K562 (cell line): ENCODE measurements around the gene TUB. TPM values are rescaled to one million over a fixed set of nuclear protein-coding genes. Genes with fewer than 3 reads are reported as not detected.
A peak's percentile ranks its signal among the peaks of the same experiment; 100 is the strongest.

Source experiments
- ATAC-seq: fragments of 200-7000 bp; cut with Tn5 transposase; 3 replicates; pipeline ENCODE4 v1.9.1; 2020; ENCODE audit warnings: moderate library complexity
- BruUV-seq: library from RNA; stranded (reverse); fragments of 400-500 nt; replicated peaks from 2 replicates; lab custom pipeline; 2021; lab: Mats Ljungman, UMichigan
- CTCF ChIA-PET: fragments of 300-600 bp; formaldehyde crosslinking; extraction: SDS; loops from one replicate; lab custom pipeline; 2021; ENCODE audit warnings: low intra/inter-chr PET ratio; lab: Yijun Ruan, JAX
- POLR2A ChIA-PET: fragments of 300-600, 350-650 bp; sonication (Branson Sonifier 250); formaldehyde crosslinking; extraction: SDS; loops from one replicate; lab custom pipeline; 2021; ENCODE audit warnings: antibody characterized with exemption, inconsistent platforms; lab: Yijun Ruan, JAX
- DNase-seq, 4 experiments: peaks; one replicate each; pipeline versions ENCODE4 v3.0.0 to v3.0.0-alpha.2; 2011 to 2018; ENCODE audit warnings: low spot score in 3 of 4, mixed read lengths in 3 of 4; ENCODE audit errors: extremely low read depth in 1 of 4
- FAIRE-seq: peaks from 2 replicates; lab custom pipeline; 2011; peaks lifted over from hg19 to GRCh38; lab: Jason Lieb, UNC
- H2AFZ ChIP-seq: 2 replicates; pipeline ENCODE4 v1.6.0; 2011; ENCODE audit warnings: low read depth, low read length, control low read depth, inconsistent platforms
- H3K27ac ChIP-seq: fragments of 200-600 bp; 3 replicates; pipeline ENCODE4 v1.8.0; 2011; ENCODE audit warnings: low read depth, mild to moderate bottlenecking, control low read depth, inconsistent platforms, low read length, moderate library complexity, mixed read lengths; ENCODE audit errors: extremely low read depth
- H3K27me3 ChIP-seq, 2 experiments: fragments of 300-600 bp in 1 of 2; 2 replicates in 1 of 2; 3 replicates in 1 of 2; pipeline versions ENCODE4 v1.6.0 to v1.8.0; 2011; ENCODE audit warnings: inconsistent platforms in 2 of 2, low read length in 2 of 2, mild to moderate bottlenecking in 1 of 2, mixed read lengths in 1 of 2, moderate library complexity in 1 of 2; ENCODE audit not compliant: control insufficient read depth in 2 of 2, insufficient read depth in 2 of 2
- H3K36me3 ChIP-seq: fragments of 300-600 bp; 3 replicates; pipeline ENCODE4 v1.8.0; 2011; ENCODE audit warnings: mild to moderate bottlenecking, low read length, inconsistent platforms; ENCODE audit not compliant: control insufficient read depth, insufficient read depth
- H3K4me1 ChIP-seq, 2 experiments: fragments of 200-600 bp in 1 of 2; replicated peaks in 1 of 2; 2 replicates in 1 of 2; 3 replicates in 1 of 2; pipeline versions ENCODE4 v1.5.1 to v1.8.0; 2011; ENCODE audit warnings: inconsistent platforms in 2 of 2, low read length in 2 of 2, mild to moderate bottlenecking in 1 of 2, mixed read lengths in 1 of 2, moderate library complexity in 1 of 2; ENCODE audit not compliant: control insufficient read depth in 2 of 2, insufficient read depth in 2 of 2
- H3K4me2 ChIP-seq: 2 replicates; pipeline ENCODE4 v1.6.1; 2011; ENCODE audit warnings: low read length, control low read depth, inconsistent platforms, mixed read lengths; ENCODE audit not compliant: insufficient read depth
- H3K4me3 ChIP-seq: fragments of 200-600 bp; sonication (generic), shearing (Covaris generic); 2 replicates; pipeline ENCODE4 v1.5.1; 2016; ENCODE audit warnings: control low read depth, inconsistent platforms
- H3K79me2 ChIP-seq: fragments of 200-600 bp; 3 replicates; pipeline ENCODE4 v1.8.0; 2011; ENCODE audit warnings: low read length, inconsistent platforms; ENCODE audit not compliant: control insufficient read depth, insufficient read depth
- H3K9ac ChIP-seq, 2 experiments: 2 replicates each; pipeline versions ENCODE4 v1.6.0 to v1.6.1; 2011; ENCODE audit warnings: low read depth in 2 of 2, low read length in 2 of 2, control low read depth in 1 of 2, inconsistent platforms in 1 of 2, mild to moderate bottlenecking in 1 of 2, mixed read lengths in 1 of 2; ENCODE audit not compliant: insufficient read depth in 1 of 2
- H3K9me1 ChIP-seq: one replicate; pipeline ENCODE4 v1.6.0; 2011; ENCODE audit warnings: inconsistent platforms, mild to moderate bottlenecking, low read length, moderate library complexity; ENCODE audit not compliant: control insufficient read depth, insufficient read depth
- H3K9me3 ChIP-seq: replicated peaks from 2 replicates; pipeline ENCODE4 v1.5.1; 2011; ENCODE audit warnings: low read depth, low read length, inconsistent platforms; ENCODE audit not compliant: control insufficient read depth, insufficient read depth
- H4K20me1 ChIP-seq: replicated peaks from 2 replicates; pipeline ENCODE4 v1.6.1; 2011; ENCODE audit warnings: low read length, inconsistent platforms, mixed read lengths; ENCODE audit not compliant: control insufficient read depth, insufficient read depth
- BHLHE40 ChIP-seq: IDR thresholded peaks from 2 replicates; pipeline ENCODE4 v1.6.1; 2011; ENCODE audit warnings: low read length, improper control_type of control experiment
- EGR1 ChIP-seq: fragments of 450-650 bp; conservative IDR thresholded peaks from 2 replicates; pipeline ENCODE4 v1.6.1; 2017; ENCODE audit warnings: mild to moderate bottlenecking
- ETS2 ChIP-seq: IDR thresholded peaks from 2 replicates; pipeline ENCODE4 v1.6.1; 2016; ENCODE audit warnings: borderline replicate concordance, missing genetic modification characterization, mild to moderate bottlenecking, moderate library complexity, missing compliant biosample characterization; ENCODE audit not compliant: poor library complexity, severe bottlenecking
- HOXB6 ChIP-seq: fragments of 250-450 bp; sonication (Bioruptor Pico); IDR thresholded peaks from 2 replicates; pipeline ENCODE4 v1.5.1; 2022; ENCODE audit warnings: mild to moderate bottlenecking, borderline replicate concordance
- SIRT6 ChIP-seq: IDR thresholded peaks from one replicate; pipeline ENCODE4 v1.6.1; 2012; ENCODE audit warnings: low read depth, mild to moderate bottlenecking, control low read depth, inconsistent platforms, low read length, moderate library complexity
- SRSF3 ChIP-seq: fragments of 200-400 bp; formaldehyde crosslinking; IDR thresholded peaks from 2 replicates; pipeline ENCODE4 v1.6.1; 2016; ENCODE audit warnings: mild to moderate bottlenecking, low read length, moderate library complexity; ENCODE audit not compliant: insufficient read depth
- ZBED1 ChIP-seq: IDR thresholded peaks from 2 replicates; pipeline ENCODE4 v1.6.1; 2014
- ZKSCAN3 ChIP-seq: fragments of 250-450 bp; sonication (Bioruptor Pico); IDR thresholded peaks from 2 replicates; pipeline ENCODE4 v1.4.0; 2020
- ZNF830 ChIP-seq: fragments of 250-450 bp; sonication (Bioruptor Pico); IDR thresholded peaks from 2 replicates; pipeline ENCODE4 v1.5.0; 2021; ENCODE audit warnings: mild to moderate bottlenecking
- WGBS: fragments of 100-300 bp; shearing (Covaris generic); methylation state at CpG from one replicate; pipeline ENCODE4 v1.1.6; 2016; ENCODE audit warnings: low coverage, mixed read lengths; ENCODE audit not compliant: insufficient coverage; ENCODE audit errors: missing lambda C conversion rate; 5-methylcytosine and 5-hydroxymethylcytosine counted together
- in situ Hi-C: fragments of 300-500 bp; cut with MboI; formaldehyde crosslinking; loops from 4 replicates; pipeline ENCODE4 v1.15.0; 2018; ENCODE audit warnings: inconsistent platforms, mixed read lengths
- intact Hi-C: fragments of 100-400 bp; cut with micrococcal nuclease; formaldehyde crosslinking; loops from 2 replicates; pipeline ENCODE4 v1.14.2; 2022
- polyA plus RNA-seq, 8 experiments: library from polyadenylated mRNA; depleted of rRNA in 4 of 8; stranded (reverse) in 5 of 8; unstranded in 3 of 8; fragments of >200 nt; fragmentation: Nextera tagmentation in 2 of 8; fragmentation: Illumina TruSeq in 1 of 8; extraction: Ambion mirVana in 2 of 8; extraction: Trizol in 1 of 8; gene quantifications; 2 replicates each; pipeline versions ENCODE4 v1.2.1 to v1.2.3, GENCODE V29; 2011 to 2014; ENCODE audit warnings: inconsistent platforms in 1 of 8, missing spikeins in 1 of 8
- total RNA-seq, 7 experiments: library from RNA; depleted of rRNA in 6 of 7; stranded (reverse); fragments of >200 nt in 6 of 7; fragmentation: Illumina TruSeq in 2 of 7; extraction: Trizol in 2 of 7; gene quantifications; 2 replicates each; pipeline versions ENCODE4 v1.2.1 to v1.2.3, GENCODE V29; 2011 to 2021; ENCODE audit warnings: low replicate concordance in 1 of 7
- TF ChIP-seq, protein P1 (sequence below): sonication (generic); formaldehyde crosslinking; IDR thresholded peaks from 2 replicates; pipeline ENCODE4 v1.5.0; 2020; ENCODE audit warnings: missing genetic modification reagents
- TF ChIP-seq, protein P2 (sequence below): fragments of 450-650 bp; IDR thresholded peaks from 2 replicates; pipeline ENCODE4 v1.6.1; 2016; ENCODE audit warnings: antibody characterized with exemption

TUB gene
- total and polyA plus RNA-seq, 9 of the 15 experiments (the other 6 are each of a cell fraction or from before 2014, with no cell fraction given): not detected

DNA sequence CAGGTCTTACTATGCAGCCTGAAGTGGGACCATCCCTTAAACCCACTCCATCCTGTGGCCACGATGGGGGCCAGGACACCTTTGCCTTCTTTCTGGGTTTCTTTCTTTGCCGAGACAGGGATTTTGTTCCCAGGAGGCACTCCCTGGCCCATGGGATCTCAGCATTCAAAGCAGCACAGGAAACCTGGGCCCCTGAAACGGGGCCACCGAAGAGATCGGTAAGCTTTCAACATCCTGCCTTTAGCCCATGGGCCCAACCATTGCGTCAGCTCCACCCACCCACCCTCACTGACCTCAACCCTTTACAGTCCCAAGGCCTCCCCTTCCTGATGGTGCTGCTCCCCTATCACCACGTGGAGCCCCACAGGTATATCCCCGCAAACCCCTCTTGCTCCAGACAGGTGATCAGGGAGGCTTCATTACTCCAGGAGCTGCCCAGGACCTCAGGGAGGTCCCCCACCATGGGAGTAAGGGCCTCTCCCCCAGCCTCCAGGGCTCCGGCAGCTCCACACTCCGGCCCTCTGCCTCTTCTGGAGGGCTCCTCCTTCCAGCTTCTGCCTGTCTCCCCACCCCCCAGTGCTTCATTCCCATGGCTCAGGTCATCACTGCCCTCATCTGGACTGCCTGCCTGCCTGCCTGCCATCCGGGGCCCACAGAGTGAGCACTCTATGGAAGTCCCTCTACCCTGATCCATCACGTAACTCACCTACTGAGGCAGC lies 42.0 kb upstream of the TUB start (continued):
- no peak for TF ChIP-seq ZNF830
- no peak for TF ChIP-seq BHLHE40
- no peak for TF ChIP-seq SRSF3
- no peak for TF ChIP-seq SIRT6

DNA sequence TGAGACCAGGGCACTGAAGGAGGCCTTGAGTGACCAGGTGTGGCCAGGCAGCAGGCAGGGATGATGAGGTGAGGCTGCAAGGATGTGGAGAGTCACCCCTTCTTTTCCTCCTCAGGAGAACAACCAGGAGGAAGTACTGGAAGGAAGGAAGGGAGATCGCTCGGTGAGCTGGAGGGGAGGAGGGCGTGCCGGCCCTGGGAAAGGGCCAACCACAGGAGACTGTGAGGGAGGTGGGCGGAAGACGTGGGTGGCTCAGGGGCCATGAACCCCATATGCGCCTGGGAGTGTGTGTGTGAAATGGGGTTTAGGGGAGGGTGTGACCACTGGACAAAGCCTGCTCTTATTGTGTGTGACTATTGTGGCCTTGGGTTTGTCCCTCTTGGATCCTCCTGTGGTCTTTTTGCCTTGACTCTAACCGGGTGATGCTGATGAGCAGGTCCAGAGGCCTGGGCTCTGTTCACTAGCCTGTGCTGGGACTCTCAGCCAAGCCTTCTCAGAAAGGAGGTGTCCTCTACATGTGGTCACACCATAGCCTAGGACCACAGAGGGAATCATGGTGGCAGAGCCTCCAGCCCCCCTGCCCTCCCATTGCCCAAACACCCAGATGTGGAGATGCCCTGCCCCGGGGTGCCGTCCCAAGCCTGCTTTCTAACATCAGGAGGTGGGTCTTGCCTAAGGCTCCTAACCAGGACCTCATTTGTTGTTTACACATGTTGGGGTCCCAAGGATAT lies 41.3 kb upstream of the TUB start:
- ATAC-seq (peak; percentile 39; the same call in 2 of the 3 replicates), FAIRE-seq (no peak)
- no peak overlapping the region for H3K4me3 ChIP-seq
- intact Hi-C loops: no loop called here
- H3K27me3 ChIP-seq: peaks cover 0 to 9% of the 10 kb centered on the region in 2 experiments; a peak in 2 of 5 replicates
- no peaks in the 10 kb centered on the region for H3K9me3 ChIP-seq
- H2AFZ ChIP-seq: 0 out of 2 replicates have a peak overlapping the region, but pooled peaks have one; percentile 12
- POLR2A ChIA-PET: no interaction called here
- no peak for TF ChIP-seq ZBED1
- TF ChIP-seq EGR1: peak; percentile 79
- TF ChIP-seq ZKSCAN3 (CRISPR knock-in tag): no peak
- TF ChIP-seq, protein P1, sequence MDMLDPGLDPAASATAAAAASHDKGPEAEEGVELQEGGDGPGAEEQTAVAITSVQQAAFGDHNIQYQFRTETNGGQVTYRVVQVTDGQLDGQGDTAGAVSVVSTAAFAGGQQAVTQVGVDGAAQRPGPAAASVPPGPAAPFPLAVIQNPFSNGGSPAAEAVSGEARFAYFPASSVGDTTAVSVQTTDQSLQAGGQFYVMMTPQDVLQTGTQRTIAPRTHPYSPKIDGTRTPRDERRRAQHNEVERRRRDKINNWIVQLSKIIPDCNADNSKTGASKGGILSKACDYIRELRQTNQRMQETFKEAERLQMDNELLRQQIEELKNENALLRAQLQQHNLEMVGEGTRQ (CRISPR knock-in tag): no peak
- no peak for TF ChIP-seq HOXB6 (CRISPR knock-in tag)
- TF ChIP-seq, protein P2, sequence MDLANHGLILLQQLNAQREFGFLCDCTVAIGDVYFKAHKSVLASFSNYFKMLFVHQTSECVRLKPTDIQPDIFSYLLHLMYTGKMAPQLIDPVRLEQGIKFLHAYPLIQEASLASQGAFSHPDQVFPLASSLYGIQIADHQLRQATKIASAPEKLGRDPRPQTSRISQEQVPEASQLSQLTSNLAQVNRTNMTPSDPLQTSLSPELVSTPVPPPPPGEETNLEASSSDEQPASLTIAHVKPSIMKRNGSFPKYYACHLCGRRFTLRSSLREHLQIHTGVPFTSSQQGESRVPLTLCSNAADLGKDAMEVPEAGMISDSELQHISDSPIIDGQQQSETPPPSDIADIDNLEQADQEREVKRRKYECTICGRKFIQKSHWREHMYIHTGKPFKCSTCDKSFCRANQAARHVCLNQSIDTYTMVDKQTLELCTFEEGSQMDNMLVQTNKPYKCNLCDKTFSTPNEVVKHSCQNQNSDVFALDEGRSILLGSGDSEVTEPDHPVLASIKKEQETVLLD: no peak
- TF ChIP-seq ETS2 (tag): no peak
- TF ChIP-seq, all 486 proteins: peak for 1
- Histone ChIP-seq H3K27ac (no peak overlapping the region), H3K9ac (no peak overlapping the region), H4K20me1 (peaks cover 5% of the 10 kb centered on the region; the same call in 1 of the 2 replicates), H3K9me1 (no peaks in the 10 kb centered on the region), H3K4me1 (no peaks in the 10 kb centered on the region), H3K79me2 (no peaks in the 10 kb centered on the region), H3K4me2 (peak overlapping the region; percentile 51; the same call in 1 of the 2 replicates), H3K36me3 (no peaks in the 10 kb centered on the region)
- 2% methylated on average over 9 of the region's 10 CpGs for WGBS
- peak in 2 of 4 experiments; percentile 25 for DNase-seq
- CTCF ChIA-PET: interaction anchor here (0.6 to 1.0 kb wide), 2 partner anchors 19 to 147 kb away, joined by 3 read pairs; no protein-coding TSS in a partner anchor
- no TSS peak for BruUV-seq
- in situ Hi-C loops: no loop called here
